Ishikawa (cell line): ENCODE measurements around the gene CFTR.

Experiments
- CEBPB ChIP-seq: IDR thresholded peaks from 2 replicates; pipeline ENCODE4 v1.6.1; 2012
- CREB1 ChIP-seq: IDR thresholded peaks from 2 replicates; pipeline ENCODE4 v1.6.1; 2012; ENCODE audit warnings: low read depth
- EGR1 ChIP-seq: IDR thresholded peaks from 2 replicates; pipeline ENCODE4 v1.6.1; 2012
- EP300 ChIP-seq: IDR thresholded peaks from 2 replicates; pipeline ENCODE4 v1.6.1; 2012; ENCODE audit warnings: borderline replicate concordance
- FOXM1 ChIP-seq: IDR thresholded peaks from 2 replicates; pipeline ENCODE4 v1.6.1; 2012; ENCODE audit warnings: low read depth, borderline replicate concordance
- NFIC ChIP-seq: IDR thresholded peaks from 2 replicates; pipeline ENCODE4 v1.6.1; 2012
- RAD21 ChIP-seq: IDR thresholded peaks from 2 replicates; pipeline ENCODE4 v1.6.1; 2012; ENCODE audit warnings: low read depth
- TAF1 ChIP-seq: IDR thresholded peaks from 2 replicates; pipeline ENCODE4 v1.6.1; 2012; ENCODE audit warnings: low read depth, mild to moderate bottlenecking
- TCF12 ChIP-seq: IDR thresholded peaks from 2 replicates; pipeline ENCODE4 v1.6.1; 2012; ENCODE audit warnings: low read depth
- TEAD4 ChIP-seq: IDR thresholded peaks from 2 replicates; pipeline ENCODE4 v1.6.1; 2012
- YY1 ChIP-seq: IDR thresholded peaks from 2 replicates; pipeline ENCODE4 v1.6.1; 2012; ENCODE audit warnings: low read depth
- ZBTB7A ChIP-seq: IDR thresholded peaks from 2 replicates; pipeline ENCODE4 v1.6.1; 2012; ENCODE audit warnings: low read depth
- TF ChIP-seq, protein P1 (sequence below): IDR thresholded peaks from 2 replicates; pipeline ENCODE4 v1.6.1; 2012; ENCODE audit warnings: low read depth, mild to moderate bottlenecking
- TF ChIP-seq, protein P2 (sequence below): IDR thresholded peaks from 2 replicates; pipeline ENCODE4 v1.6.1; 2012
- TF ChIP-seq, protein P3 (sequence below): IDR thresholded peaks from 2 replicates; pipeline ENCODE4 v1.6.1; 2012

The CFTR gene

DNA sequence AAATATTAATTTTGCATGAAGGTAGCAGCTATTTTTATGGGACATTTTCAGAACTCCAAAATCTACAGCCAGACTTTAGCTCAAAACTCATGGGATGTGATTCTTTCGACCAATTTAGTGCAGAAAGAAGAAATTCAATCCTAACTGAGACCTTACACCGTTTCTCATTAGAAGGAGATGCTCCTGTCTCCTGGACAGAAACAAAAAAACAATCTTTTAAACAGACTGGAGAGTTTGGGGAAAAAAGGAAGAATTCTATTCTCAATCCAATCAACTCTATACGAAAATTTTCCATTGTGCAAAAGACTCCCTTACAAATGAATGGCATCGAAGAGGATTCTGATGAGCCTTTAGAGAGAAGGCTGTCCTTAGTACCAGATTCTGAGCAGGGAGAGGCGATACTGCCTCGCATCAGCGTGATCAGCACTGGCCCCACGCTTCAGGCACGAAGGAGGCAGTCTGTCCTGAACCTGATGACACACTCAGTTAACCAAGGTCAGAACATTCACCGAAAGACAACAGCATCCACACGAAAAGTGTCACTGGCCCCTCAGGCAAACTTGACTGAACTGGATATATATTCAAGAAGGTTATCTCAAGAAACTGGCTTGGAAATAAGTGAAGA, 112.3 kb downstream of the CFTR start:
- TF ChIP-seq ZBTB7A (no peak), EP300 (no peak)
- TF ChIP-seq, protein P1, sequence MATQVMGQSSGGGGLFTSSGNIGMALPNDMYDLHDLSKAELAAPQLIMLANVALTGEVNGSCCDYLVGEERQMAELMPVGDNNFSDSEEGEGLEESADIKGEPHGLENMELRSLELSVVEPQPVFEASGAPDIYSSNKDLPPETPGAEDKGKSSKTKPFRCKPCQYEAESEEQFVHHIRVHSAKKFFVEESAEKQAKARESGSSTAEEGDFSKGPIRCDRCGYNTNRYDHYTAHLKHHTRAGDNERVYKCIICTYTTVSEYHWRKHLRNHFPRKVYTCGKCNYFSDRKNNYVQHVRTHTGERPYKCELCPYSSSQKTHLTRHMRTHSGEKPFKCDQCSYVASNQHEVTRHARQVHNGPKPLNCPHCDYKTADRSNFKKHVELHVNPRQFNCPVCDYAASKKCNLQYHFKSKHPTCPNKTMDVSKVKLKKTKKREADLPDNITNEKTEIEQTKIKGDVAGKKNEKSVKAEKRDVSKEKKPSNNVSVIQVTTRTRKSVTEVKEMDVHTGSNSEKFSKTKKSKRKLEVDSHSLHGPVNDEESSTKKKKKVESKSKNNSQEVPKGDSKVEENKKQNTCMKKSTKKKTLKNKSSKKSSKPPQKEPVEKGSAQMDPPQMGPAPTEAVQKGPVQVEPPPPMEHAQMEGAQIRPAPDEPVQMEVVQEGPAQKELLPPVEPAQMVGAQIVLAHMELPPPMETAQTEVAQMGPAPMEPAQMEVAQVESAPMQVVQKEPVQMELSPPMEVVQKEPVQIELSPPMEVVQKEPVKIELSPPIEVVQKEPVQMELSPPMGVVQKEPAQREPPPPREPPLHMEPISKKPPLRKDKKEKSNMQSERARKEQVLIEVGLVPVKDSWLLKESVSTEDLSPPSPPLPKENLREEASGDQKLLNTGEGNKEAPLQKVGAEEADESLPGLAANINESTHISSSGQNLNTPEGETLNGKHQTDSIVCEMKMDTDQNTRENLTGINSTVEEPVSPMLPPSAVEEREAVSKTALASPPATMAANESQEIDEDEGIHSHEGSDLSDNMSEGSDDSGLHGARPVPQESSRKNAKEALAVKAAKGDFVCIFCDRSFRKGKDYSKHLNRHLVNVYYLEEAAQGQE, result no peak

DNA sequence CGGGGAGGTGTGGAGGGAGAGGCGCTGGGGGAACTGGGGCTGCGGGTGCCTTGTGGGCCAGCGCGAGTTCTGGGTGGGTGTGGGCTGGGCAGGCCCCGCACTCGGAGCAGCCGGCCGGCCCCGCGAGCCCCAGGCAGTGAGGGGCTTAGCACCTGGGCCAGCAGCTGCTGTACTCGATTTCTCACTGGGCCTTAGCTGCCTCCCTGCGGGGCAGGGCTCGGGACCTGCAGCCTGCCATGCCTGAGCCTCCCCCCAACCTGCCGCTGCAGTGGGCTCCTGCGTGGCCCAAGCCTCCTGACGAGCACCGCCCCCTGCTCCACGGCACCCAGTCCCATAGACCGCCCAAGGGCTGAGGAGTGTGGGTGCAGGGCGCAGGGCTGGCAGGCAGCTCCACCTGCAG, 116.3 kb downstream of the CFTR start:
- TF ChIP-seq CEBPB, result no peak
- TF ChIP-seq, protein P2, sequence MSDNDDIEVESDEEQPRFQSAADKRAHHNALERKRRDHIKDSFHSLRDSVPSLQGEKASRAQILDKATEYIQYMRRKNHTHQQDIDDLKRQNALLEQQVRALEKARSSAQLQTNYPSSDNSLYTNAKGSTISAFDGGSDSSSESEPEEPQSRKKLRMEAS, result no peak
- no peak for TF ChIP-seq RAD21
- TF ChIP-seq, protein P3, sequence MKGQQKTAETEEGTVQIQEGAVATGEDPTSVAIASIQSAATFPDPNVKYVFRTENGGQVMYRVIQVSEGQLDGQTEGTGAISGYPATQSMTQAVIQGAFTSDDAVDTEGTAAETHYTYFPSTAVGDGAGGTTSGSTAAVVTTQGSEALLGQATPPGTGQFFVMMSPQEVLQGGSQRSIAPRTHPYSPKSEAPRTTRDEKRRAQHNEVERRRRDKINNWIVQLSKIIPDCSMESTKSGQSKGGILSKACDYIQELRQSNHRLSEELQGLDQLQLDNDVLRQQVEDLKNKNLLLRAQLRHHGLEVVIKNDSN, result no peak
- no peak for TF ChIP-seq EP300
- no peak for TF ChIP-seq FOXM1
- no peak for TF ChIP-seq YY1
- TF ChIP-seq TCF12, result no peak
- TF ChIP-seq, protein P1, result no peak
- TF ChIP-seq TEAD4, result no peak

DNA sequence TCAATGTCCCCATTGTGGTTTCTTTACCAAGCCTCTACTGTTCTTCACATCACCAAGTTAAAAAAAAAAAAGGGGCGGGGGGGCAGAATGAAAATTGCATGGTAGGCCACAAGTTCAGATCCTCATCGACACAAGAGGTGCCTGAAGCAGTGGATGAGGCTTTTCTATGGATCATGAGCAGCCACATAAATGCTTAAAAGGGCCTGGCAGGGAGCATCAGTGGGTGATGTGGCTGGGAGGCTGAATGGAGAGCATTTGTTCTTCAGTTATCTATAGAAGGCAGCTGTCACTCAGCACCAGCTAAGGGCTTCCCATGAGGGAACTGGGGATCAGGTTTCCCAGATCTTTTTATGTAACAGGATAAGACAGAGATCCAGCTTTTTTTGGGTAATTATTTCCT, 117.9 kb downstream of the CFTR start:
- TF ChIP-seq EP300 (no peak), TCF12 (no peak), YY1 (no peak), CEBPB (no peak), NFIC (no peak), CREB1 (no peak), TEAD4 (no peak), RAD21 (no peak), EGR1 (no peak), FOXM1 (no peak), ZBTB7A (no peak), TAF1 (no peak)
- TF ChIP-seq, protein P2, result no peak
- TF ChIP-seq, protein P1, result no peak
- TF ChIP-seq, protein P3, result no peak

DNA sequence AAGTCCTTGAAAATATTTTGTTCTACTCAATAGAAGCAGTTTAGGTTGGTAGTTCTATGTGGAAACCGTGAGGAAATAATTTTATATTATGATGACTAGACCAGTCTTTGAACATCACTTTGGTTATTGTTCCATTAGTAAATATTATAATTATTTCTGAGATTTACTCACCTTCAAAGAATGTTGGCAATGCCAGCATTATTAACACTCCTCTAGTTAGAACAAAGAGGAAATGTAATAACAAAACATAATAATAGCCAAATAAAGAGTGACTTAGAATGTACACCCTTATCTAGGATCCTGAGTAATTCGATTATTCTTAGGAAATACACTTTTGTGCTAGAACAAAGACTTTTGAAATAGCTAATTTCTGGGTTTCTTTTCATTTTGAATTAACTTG, 121.1 kb downstream of the CFTR start:
- TF ChIP-seq RAD21 (no peak), NFIC (no peak), TAF1 (no peak), FOXM1 (no peak), CREB1 (no peak), ZBTB7A (no peak), EP300 (no peak), EGR1 (no peak)
- TF ChIP-seq, protein P2, result no peak
- TF ChIP-seq, protein P1, result no peak
